Measurements from ENCODE around the gene BGLAP.

BGLAP gene

DNA sequence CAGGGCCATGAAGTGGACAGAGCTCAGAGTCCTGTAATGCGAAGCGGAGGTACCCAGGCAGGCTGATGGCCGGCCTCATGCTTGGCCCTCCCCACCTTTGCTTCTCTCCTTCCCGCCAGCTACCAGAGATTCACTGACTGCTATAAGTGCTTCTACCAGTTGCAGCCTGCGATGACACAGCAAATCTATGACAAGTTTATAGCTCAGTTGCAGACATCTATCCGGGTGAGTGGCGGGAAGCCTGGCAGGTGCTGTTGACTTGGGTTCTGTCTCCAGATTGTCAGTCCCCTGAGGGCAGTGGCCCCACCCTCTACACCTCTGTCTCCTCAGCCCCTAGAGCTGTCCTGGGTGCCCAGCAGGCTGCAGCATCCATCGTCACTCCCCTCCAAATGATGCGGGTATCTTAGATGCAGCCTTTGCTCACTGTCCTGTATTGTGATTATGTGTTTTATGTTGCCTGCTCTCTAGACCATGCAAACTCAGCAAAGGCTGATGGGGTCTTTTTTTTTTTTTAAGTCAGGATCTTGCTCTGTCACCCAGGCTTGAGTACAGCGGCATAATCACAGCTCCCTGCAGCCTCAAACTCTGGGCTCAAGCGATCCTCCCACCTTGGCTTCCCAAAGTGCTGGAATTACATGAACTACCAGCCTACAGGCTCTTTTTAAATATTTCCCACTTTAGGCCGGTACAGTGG lies 9.6 kb upstream of the BGLAP start (continued):
- TF ChIP-seq PRDM2 (tag by site-specific recombination; IDR thresholded peaks at IDR 0.05; ENCODE audit: borderline replicate concordance), result no peak
- TF ChIP-seq ZNF776 (tag by site-specific recombination; IDR thresholded peaks at IDR 0.05; ENCODE audit: borderline replicate concordance), result no peak
- TF ChIP-seq ZBTB17 (tag by site-specific recombination; IDR thresholded peaks at IDR 0.05), result 0 out of 2 replicates have a peak, but pooled peaks have one; percentile 24
- no peak for TF ChIP-seq ZNF704 (tag by site-specific recombination; IDR thresholded peaks at IDR 0.05)
- no peak for TF ChIP-seq ZNF621 (tag by site-specific recombination; IDR thresholded peaks at IDR 0.05)
- TF ChIP-seq ZNF513 (tag by site-specific recombination; IDR thresholded peaks at IDR 0.05), result no peak

DNA sequence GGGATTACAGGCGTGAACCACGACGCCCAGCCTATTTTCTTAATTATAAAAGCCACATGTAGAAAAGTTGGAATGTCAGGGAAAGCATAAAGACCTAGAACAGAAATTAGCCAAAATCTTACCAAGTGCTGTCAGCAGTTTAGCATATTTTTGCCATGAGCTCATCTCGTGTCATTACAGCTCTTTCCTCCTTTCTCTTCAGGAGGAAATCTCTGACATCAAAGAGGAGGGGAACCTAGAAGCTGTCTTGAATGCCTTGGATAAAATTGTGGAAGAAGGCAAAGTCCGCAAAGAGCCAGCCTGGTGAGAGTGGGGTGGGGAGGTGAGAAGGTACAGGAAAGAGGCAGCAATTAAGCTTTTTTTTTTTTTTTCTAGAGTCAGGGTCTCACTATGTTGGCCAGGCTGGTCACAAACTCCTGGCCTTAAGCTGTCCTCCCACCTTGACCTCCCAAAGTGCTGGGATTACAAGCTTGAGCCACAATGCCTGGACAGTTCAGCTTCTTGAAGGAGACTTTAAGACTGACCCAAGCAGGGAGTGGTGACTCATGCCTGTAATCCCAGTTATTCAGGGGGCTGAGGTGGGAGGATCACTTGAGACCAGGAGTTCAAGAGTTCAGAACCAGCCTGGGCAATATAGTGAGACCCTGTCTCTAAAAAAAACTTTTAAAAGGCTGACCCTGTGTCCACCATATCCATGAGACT lies 8.4 kb upstream of the BGLAP start:
- CTCF ChIA-PET, result interaction anchor here (0.7 to 3.0 kb wide), 7 partner anchors 9 to 241 kb away, joined by 3 to 19 read pairs (median 9); no protein-coding TSS in a partner anchor
- TF ChIP-seq ZNF701 (tag by site-specific recombination; IDR thresholded peaks at IDR 0.05) (no peak), PATZ1 (tag by site-specific recombination; IDR thresholded peaks at IDR 0.05) (no peak), ZEB2 (tag by site-specific recombination; IDR thresholded peaks at IDR 0.05) (no peak), ZNF660 (tag by site-specific recombination; IDR thresholded peaks at IDR 0.05) (no peak), ZNF776 (tag by site-specific recombination; IDR thresholded peaks at IDR 0.05; ENCODE audit: borderline replicate concordance) (no peak), ZFHX2 (tag by site-specific recombination; conservative IDR thresholded peaks at IDR 0.05) (0 out of 2 replicates have a peak, but pooled peaks have one; percentile 4), MEIS1 (CRISPR knock-in tag; IDR thresholded peaks at IDR 0.05; ENCODE audit: borderline replicate concordance) (no peak), ZNF362 (tag by site-specific recombination; IDR thresholded peaks at IDR 0.05) (no peak), ZNF2 (tag by site-specific recombination; IDR thresholded peaks at IDR 0.05) (no peak), PRDM1 (tag by site-specific recombination; IDR thresholded peaks at IDR 0.05) (peak; percentile 69), ZNF394 (tag by site-specific recombination; IDR thresholded peaks at IDR 0.05; ENCODE audit: borderline replicate concordance) (no peak), ZBTB21 (tag by site-specific recombination; IDR thresholded peaks at IDR 0.05) (0 out of 2 replicates have a peak, but pooled peaks have one; percentile 28), KLF16 (tag by site-specific recombination; IDR thresholded peaks at IDR 0.05) (no peak), ZNF311 (tag by site-specific recombination; IDR thresholded peaks at IDR 0.05; ENCODE audit: borderline replicate concordance) (no peak), ZNF654 (tag by site-specific recombination; IDR thresholded peaks at IDR 0.05; ENCODE audit: low read depth) (no peak), ZNF184 (tag by site-specific recombination; IDR thresholded peaks at IDR 0.05) (no peak), HOXC10 (CRISPR knock-in tag; IDR thresholded peaks at IDR 0.05) (no peak), FEZF1 (tag by site-specific recombination; IDR thresholded peaks at IDR 0.05) (no peak)

More for the DNA sequence above, 8.4 kb upstream of the BGLAP start:
- no peaks in the 10 kb centered on the region for H3K9me3 ChIP-seq (ENCODE audit: control insufficient read depth, insufficient read depth, low read depth, low read length)
- H3K4me1 ChIP-seq (ENCODE audit: control insufficient read depth, insufficient read depth, low read length), result no peaks in the 10 kb centered on the region
- H3K36me3 ChIP-seq (ENCODE audit: control insufficient read depth in 2 of 2, insufficient read depth in 1 of 2, low read length in 2 of 2), result peaks cover 14 to 30% of the 10 kb centered on the region in 2 experiments; a peak in 2 of 3 replicates
- H3K27ac ChIP-seq (ENCODE audit: extremely low read depth, low read depth, low read length), result no peak overlapping the region
- POLR2A ChIA-PET, result interaction anchor here (0.5 to 2.5 kb wide), 5 partner anchors 16 to 187 kb away, joined by 3 to 13 read pairs (median 3); partner anchors contain the start of genes PMF1 and SLC25A44
- H3K4me3 ChIP-seq (ENCODE audit: low read depth, low read length), result no peak overlapping the region

Data from HEK293 (cell line).